OCI-LY7 (cell line): ENCODE results near the gene YTHDC1. TPM values are rescaled to one million over a fixed set of nuclear protein-coding genes. Genes with fewer than 3 reads are reported as not detected.

Experiments used
- BruUV-seq: library from RNA; stranded (reverse); fragments of 400-500 nt; replicated peaks from 2 replicates; lab custom pipeline; 2021; lab: Mats Ljungman, UMichigan
- CTCF ChIA-PET: fragments of 300-600 bp; sonication (Branson Sonifier 250); formaldehyde crosslinking; loops from one replicate; lab custom pipeline; 2022; ENCODE audit warnings: antibody characterized with exemption; ENCODE audit not compliant: unreplicated experiment; lab: Charles Lee
- POLR2A ChIA-PET: fragments of 300-600 bp; sonication (Branson Sonifier 250); formaldehyde crosslinking; loops from one replicate; lab custom pipeline; 2022; ENCODE audit warnings: antibody characterized with exemption; lab: Charles Lee
- DNase-seq: peaks from one replicate; pipeline ENCODE4 v3.0.0-alpha.2; 2015; ENCODE audit warnings: low spot score
- H2AFZ ChIP-seq: fragments of 200-600 bp; sonication (generic), shearing (Covaris generic); 2 replicates; pipeline ENCODE4 v1.6.1; 2014; ENCODE audit warnings: mild to moderate bottlenecking, antibody characterized with exemption, low read length, moderate library complexity
- H3K27ac ChIP-seq: fragments of 200-600 bp; sonication (generic); 2 replicates; pipeline ENCODE4 v1.5.1; 2014; ENCODE audit warnings: mixed run types, low read depth, mild to moderate bottlenecking, moderate library complexity, low read length, inconsistent platforms; ENCODE audit not compliant: poor library complexity, severe bottlenecking
- H3K36me3 ChIP-seq: fragments of 200-600 bp; sonication (generic); 2 replicates; pipeline ENCODE4 v1.6.1; 2014; ENCODE audit warnings: mild to moderate bottlenecking, antibody characterized with exemption, low read length, moderate library complexity, mixed read lengths; ENCODE audit not compliant: insufficient read depth
- H3K4me1 ChIP-seq: fragments of 200-600 bp; sonication (generic); 2 replicates; pipeline ENCODE4 v1.5.1; 2014; ENCODE audit warnings: mild to moderate bottlenecking, low read length; ENCODE audit not compliant: insufficient read depth, poor library complexity, severe bottlenecking
- H3K4me2 ChIP-seq: fragments of 200-600 bp; sonication (generic); 2 replicates; pipeline ENCODE4 v1.6.1; 2014; ENCODE audit warnings: mild to moderate bottlenecking, low read length
- H3K4me3 ChIP-seq: fragments of 200-600 bp; sonication (generic); 2 replicates; pipeline ENCODE4 v1.5.1; 2014; ENCODE audit warnings: mild to moderate bottlenecking, low read depth, low read length; ENCODE audit not compliant: poor library complexity, severe bottlenecking
- H3K79me2 ChIP-seq: fragments of 200-600 bp; sonication (generic); 2 replicates; pipeline ENCODE4 v1.6.1; 2016; ENCODE audit warnings: low read depth, mild to moderate bottlenecking, low read length, moderate library complexity, mixed read lengths; ENCODE audit not compliant: insufficient read depth
- H3K9me2 ChIP-seq: fragments of 200-600 bp; sonication (generic); 2 replicates; pipeline ENCODE4 v1.6.1; 2016; ENCODE audit warnings: mild to moderate bottlenecking, low read length, mixed read lengths; ENCODE audit not compliant: insufficient read depth
- H3K9me3 ChIP-seq: fragments of 200-600 bp; sonication (generic); 2 replicates; pipeline ENCODE4 v1.6.1; 2014; ENCODE audit warnings: mild to moderate bottlenecking, mixed run types, low read length, mixed read lengths
- H4K20me1 ChIP-seq: fragments of 200-600 bp; sonication (generic); 2 replicates; pipeline ENCODE4 v1.6.1; 2014; ENCODE audit warnings: mild to moderate bottlenecking, antibody characterized with exemption, low read length, moderate library complexity, mixed read lengths; ENCODE audit not compliant: insufficient read depth
- EZH2phosphoT487 ChIP-seq: fragments of 200-600 bp; sonication (generic); IDR thresholded peaks from 2 replicates; pipeline ENCODE4 v1.6.1; 2018; ENCODE audit warnings: low read depth, borderline replicate concordance, mild to moderate bottlenecking, mixed run types, antibody characterized with exemption, low read length, moderate library complexity, mixed read lengths
- intact Hi-C: fragments of 100-400 bp; cut with micrococcal nuclease; formaldehyde crosslinking; loops from one replicate; pipeline ENCODE4 v1.10.0; 2022; ENCODE audit not compliant: unreplicated experiment
- total RNA-seq, 2 experiments: library from RNA; depleted of rRNA in 1 of 2; stranded (reverse); fragments of >200 nt in 1 of 2; shearing (Covaris generic) in 1 of 2; gene quantifications; 2 replicates each; pipeline ENCODE4 v1.2.3, GENCODE V29; 2014 to 2022
- TF ChIP-seq, protein P1 (sequence below): fragments of 200-600 bp; sonication (generic); conservative IDR thresholded peaks from 2 replicates; pipeline ENCODE4 v1.5.1; 2014; ENCODE audit warnings: mild to moderate bottlenecking, antibody characterized with exemption, low read length, moderate library complexity, mixed read lengths

The YTHDC1 gene
- total RNA-seq, 2 experiments from 2014 or later = 65.3 to 93.0 TPM

DNA sequence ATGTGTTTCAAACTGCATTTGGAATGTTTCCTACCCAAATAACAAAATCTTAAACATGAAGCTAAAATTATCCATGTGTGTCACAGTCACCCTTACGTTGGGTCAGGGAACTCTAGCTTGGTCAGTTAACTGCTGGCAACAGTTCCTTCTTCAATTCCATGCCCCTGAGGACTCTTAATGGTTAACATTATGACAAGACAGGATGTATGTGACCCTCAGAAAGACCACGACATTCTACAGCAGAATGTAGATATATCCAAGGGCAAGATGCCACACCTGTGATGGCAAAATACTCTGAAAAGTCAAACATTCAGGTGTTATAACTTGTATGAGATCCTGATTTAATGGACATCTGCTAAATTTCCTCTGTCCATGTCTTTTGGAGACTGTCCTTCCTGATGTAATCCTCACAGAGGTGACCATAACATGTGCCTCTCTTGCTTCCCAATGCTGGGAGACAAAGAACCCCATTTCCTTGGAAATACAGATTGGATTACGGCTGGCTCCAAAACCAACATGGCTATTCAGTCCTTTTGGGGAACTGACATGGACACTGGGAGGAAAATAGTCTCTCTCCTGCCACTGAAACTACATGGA lies 39.1 kb downstream of the YTHDC1 start:
- Histone ChIP-seq H3K4me3 (no peak overlapping the region), H3K4me1 (no peaks in the 10 kb centered on the region), H3K9me3 (no peaks in the 10 kb centered on the region), H3K9me2 (no peaks in the 10 kb centered on the region), H3K4me2 (no peak overlapping the region), H3K79me2 (no peaks in the 10 kb centered on the region), H2AFZ (no peak overlapping the region), H4K20me1 (no peaks in the 10 kb centered on the region; the same call in 1 of the 2 replicates), H3K27ac (no peak overlapping the region), H3K36me3 (peaks cover 52% of the 10 kb centered on the region)
- no TSS peak for BruUV-seq
- DNase-seq = no peak
- POLR2A ChIA-PET = no interaction called here
- intact Hi-C loops = no loop called here
- CTCF ChIA-PET = no interaction called here
- TF ChIP-seq, protein P1, sequence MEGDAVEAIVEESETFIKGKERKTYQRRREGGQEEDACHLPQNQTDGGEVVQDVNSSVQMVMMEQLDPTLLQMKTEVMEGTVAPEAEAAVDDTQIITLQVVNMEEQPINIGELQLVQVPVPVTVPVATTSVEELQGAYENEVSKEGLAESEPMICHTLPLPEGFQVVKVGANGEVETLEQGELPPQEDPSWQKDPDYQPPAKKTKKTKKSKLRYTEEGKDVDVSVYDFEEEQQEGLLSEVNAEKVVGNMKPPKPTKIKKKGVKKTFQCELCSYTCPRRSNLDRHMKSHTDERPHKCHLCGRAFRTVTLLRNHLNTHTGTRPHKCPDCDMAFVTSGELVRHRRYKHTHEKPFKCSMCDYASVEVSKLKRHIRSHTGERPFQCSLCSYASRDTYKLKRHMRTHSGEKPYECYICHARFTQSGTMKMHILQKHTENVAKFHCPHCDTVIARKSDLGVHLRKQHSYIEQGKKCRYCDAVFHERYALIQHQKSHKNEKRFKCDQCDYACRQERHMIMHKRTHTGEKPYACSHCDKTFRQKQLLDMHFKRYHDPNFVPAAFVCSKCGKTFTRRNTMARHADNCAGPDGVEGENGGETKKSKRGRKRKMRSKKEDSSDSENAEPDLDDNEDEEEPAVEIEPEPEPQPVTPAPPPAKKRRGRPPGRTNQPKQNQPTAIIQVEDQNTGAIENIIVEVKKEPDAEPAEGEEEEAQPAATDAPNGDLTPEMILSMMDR = no peak
- TF ChIP-seq EZH2phosphoT487 = no peak

DNA sequence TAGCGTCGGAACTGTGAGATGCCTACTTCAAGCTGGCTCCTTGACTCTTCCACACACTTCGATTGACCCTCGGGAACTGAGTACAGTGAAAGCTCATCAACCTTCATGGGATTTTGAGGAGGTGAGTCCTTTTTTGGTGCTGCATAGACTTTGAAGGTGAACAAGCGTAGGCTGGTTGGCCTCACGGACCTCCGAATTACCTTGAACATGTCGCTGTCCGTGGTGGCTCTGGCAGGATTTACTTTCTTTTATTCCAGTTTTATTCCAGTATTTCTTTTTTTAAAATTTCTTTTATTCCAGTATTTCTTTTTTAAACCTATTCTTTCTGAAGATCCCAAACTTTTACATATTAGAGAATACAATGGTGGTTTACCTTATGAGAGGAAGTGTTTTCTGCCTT lies 45.2 kb downstream of the YTHDC1 start:
- no TSS peak for BruUV-seq
- POLR2A ChIA-PET = interaction anchor here (1.4 kb wide), 1 partner anchor 11 kb away, joined by 3 read pairs; no protein-coding TSS in a partner anchor
- intact Hi-C loops = no loop called here
- no peaks in the 10 kb centered on the region for H3K36me3 ChIP-seq
- CTCF ChIA-PET = no interaction called here
- no peaks in the 10 kb centered on the region for H3K4me1 ChIP-seq
- H3K27ac ChIP-seq = no peak overlapping the region
- no peaks in the 10 kb centered on the region for H4K20me1 ChIP-seq
- no peak overlapping the region for H2AFZ ChIP-seq
- no peaks in the 10 kb centered on the region for H3K9me3 ChIP-seq
- no peaks in the 10 kb centered on the region for H3K79me2 ChIP-seq
- DNase-seq = no peak
- TF ChIP-seq, protein P1 = no peak
- no peak for TF ChIP-seq EZH2phosphoT487
- no peaks in the 10 kb centered on the region for H3K9me2 ChIP-seq
- H3K4me2 ChIP-seq = no peak overlapping the region
- H3K4me3 ChIP-seq = no peak overlapping the region
